Prostate gland (tissue), 2 donors: ENCODE data around the gene CRYGS.

Experiments
- CTCF ChIP-seq, 4 experiments: fragments of 200-600 bp in 2 of 4; fragments of 450-650 bp in 2 of 4; sonication (generic) in 2 of 4; IDR thresholded peaks; 1 replicate in 3 of 4; 2 replicates in 1 of 4; pipeline ENCODE4 v1.5.1; 2016 to 2019; ENCODE audit warnings: antibody characterized with exemption in 4 of 4, mild to moderate bottlenecking in 2 of 4, moderate library complexity in 2 of 4
- POLR2A ChIP-seq: fragments of 450-650 bp; IDR thresholded peaks from one replicate; pipeline ENCODE4 v1.6.1; 2016; ENCODE audit warnings: antibody characterized with exemption, mild to moderate bottlenecking
- POLR2AphosphoS5 ChIP-seq: sonication (generic); formaldehyde crosslinking; IDR thresholded peaks from one replicate; pipeline ENCODE4 v1.6.1; 2017; ENCODE audit warnings: antibody characterized with exemption

GRCh38 chr3:186520957-186521842, 23.0 kb downstream of the CRYGS start:
- no peak for TF ChIP-seq CTCF (IDR thresholded peaks at IDR 0.05)
- TF ChIP-seq POLR2A, result no peak
- no peak for TF ChIP-seq POLR2AphosphoS5
